Measurements from ENCODE around the gene DNAAF5. TPM values are rescaled to one million over a fixed set of nuclear protein-coding genes. Genes with fewer than 3 reads are reported as not detected.
"Not testable (repeated sequence)": the region's sequence is repeated elsewhere in the genome, so short reads cannot be mapped to it uniquely, and the experiment has no call there.

DNAAF5 gene
- total RNA-seq, 1 donor from 2014 or later = 30.7 TPM

DNA sequence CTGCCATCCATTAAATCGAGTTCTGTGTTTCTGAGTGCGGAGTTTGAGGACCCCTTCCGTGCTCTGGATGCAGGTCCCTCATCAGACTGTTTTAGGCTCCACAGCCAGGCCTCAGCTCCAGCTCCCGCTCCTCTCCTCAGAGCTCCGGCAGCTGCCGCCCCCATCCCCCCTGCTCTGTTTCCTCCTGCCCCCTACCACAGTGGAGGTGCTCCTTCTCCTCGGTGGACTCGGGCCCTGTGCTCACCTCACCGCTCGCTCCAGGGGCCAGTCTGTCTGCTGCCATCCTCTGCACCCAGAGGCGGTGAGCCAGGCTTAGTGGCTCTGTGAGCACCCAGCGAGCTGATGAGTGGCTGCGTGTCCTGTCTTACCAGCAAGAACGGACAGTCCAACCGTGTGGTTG lies 21.9 kb downstream of the DNAAF5 start:
- H3K27ac Mint-ChIP-seq (ENCODE audit: unreplicated experiment) = no peak overlapping the region
- H3K36me3 Mint-ChIP-seq (ENCODE audit: low read depth, unreplicated experiment) = peaks cover 28% of the 10 kb centered on the region
- no peak overlapping the region for H3K4me3 Mint-ChIP-seq (ENCODE audit: unreplicated experiment)
- H3K4me1 Mint-ChIP-seq (ENCODE audit: unreplicated experiment) = no peaks in the 10 kb centered on the region
- peaks cover 6% of the 10 kb centered on the region for H3K27me3 Mint-ChIP-seq (ENCODE audit: unreplicated experiment)
- TF ChIP-seq, protein P1, sequence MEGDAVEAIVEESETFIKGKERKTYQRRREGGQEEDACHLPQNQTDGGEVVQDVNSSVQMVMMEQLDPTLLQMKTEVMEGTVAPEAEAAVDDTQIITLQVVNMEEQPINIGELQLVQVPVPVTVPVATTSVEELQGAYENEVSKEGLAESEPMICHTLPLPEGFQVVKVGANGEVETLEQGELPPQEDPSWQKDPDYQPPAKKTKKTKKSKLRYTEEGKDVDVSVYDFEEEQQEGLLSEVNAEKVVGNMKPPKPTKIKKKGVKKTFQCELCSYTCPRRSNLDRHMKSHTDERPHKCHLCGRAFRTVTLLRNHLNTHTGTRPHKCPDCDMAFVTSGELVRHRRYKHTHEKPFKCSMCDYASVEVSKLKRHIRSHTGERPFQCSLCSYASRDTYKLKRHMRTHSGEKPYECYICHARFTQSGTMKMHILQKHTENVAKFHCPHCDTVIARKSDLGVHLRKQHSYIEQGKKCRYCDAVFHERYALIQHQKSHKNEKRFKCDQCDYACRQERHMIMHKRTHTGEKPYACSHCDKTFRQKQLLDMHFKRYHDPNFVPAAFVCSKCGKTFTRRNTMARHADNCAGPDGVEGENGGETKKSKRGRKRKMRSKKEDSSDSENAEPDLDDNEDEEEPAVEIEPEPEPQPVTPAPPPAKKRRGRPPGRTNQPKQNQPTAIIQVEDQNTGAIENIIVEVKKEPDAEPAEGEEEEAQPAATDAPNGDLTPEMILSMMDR (IDR thresholded peaks at IDR 0.05; ENCODE audit: unreplicated experiment) = no peak
- H3K9me3 Mint-ChIP-seq (ENCODE audit: unreplicated experiment) = no peaks in the 10 kb centered on the region
- DNase-seq (ENCODE audit: low spot score) = no peak

GRCh38 chr7:749140-749551 lies 22.6 kb downstream of the DNAAF5 start:
- Mint-ChIP-seq H3K27me3 (ENCODE audit: unreplicated experiment) (peaks cover 6% of the 10 kb centered on the region), H3K4me3 (ENCODE audit: unreplicated experiment) (no peak overlapping the region), H3K27ac (ENCODE audit: unreplicated experiment) (no peak overlapping the region)

DNA sequence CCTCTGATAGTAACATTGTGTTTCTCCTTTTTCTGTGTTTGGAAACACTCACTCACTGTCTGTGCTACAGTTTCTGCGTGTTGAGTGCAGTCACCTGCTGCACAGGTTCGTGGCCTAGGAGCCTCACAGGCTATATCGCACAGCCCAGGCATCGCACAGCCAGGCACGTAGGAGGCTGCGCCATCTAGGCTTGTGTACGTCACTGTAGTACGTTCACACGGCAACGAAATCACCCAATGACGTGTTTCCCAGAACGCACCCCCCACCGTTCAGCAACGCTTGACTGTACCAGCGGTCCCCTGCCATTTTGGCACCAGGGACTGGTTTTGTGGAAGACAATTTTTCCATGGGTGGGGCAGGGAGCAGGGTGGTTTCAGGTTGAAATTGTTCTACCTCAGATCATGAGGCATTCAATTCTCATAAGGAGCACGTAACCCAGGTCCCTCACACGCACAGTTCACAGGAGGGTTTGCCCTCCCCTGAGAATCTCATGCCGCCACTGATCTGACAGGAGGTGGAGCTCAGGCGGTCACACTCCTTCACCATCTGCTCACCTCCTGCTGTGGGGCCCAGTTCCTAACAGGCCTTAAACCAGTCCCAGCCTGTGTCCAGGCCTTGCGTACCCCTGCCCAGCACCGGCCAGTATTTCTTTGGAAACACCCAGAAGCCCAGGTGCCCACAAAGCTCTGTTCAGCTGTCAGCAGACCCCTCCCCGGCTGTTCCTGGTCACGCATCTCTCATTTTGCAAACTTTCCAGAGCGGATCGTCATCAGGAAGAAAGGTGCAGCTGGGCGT lies 23.8 kb downstream of the DNAAF5 start:
- TF ChIP-seq, protein P1 (IDR thresholded peaks at IDR 0.05; ENCODE audit: unreplicated experiment) = no peak
- Mint-ChIP-seq H3K36me3 (ENCODE audit: low read depth, unreplicated experiment) (peaks cover 35% of the 10 kb centered on the region), H3K4me3 (ENCODE audit: unreplicated experiment) (no peak overlapping the region), H3K9me3 (ENCODE audit: unreplicated experiment) (no peaks in the 10 kb centered on the region), H3K4me1 (ENCODE audit: unreplicated experiment) (no peaks in the 10 kb centered on the region), H3K27me3 (ENCODE audit: unreplicated experiment) (peaks cover 8% of the 10 kb centered on the region), H3K27ac (ENCODE audit: unreplicated experiment) (no peak overlapping the region)
- DNase-seq (ENCODE audit: low spot score) = no peak

More at GRCh38 chr7:749140-749551, 22.6 kb downstream of the DNAAF5 start:
- no peaks in the 10 kb centered on the region for H3K9me3 Mint-ChIP-seq (ENCODE audit: unreplicated experiment)
- H3K4me1 Mint-ChIP-seq (ENCODE audit: unreplicated experiment) = no peaks in the 10 kb centered on the region
- H3K36me3 Mint-ChIP-seq (ENCODE audit: low read depth, unreplicated experiment) = peaks cover 35% of the 10 kb centered on the region
- TF ChIP-seq, protein P1 (IDR thresholded peaks at IDR 0.05; ENCODE audit: unreplicated experiment) = no peak
- DNase-seq (ENCODE audit: low spot score) = no peak

DNA sequence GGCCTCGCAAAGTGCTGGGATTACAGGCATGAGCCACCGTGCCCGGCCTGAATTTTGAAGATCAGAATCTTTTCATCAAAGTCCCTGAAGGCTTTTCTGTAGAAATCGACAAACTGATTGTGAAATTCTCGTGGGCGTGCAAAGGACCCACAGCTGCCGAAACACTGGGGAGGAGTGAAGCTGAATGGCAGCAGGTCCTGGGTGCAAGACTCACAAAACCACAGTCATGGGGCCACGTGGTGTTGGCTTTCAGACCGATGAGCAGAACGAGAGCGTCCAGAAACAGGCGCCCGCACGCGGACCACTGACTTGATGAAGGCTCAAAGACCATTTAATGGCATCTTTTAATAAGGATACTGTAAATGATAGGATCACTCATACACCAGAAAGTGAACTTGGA lies 25.3 kb downstream of the DNAAF5 start:
- Mint-ChIP-seq H3K9me3 (ENCODE audit: unreplicated experiment) (no peaks in the 10 kb centered on the region), H3K36me3 (ENCODE audit: low read depth, unreplicated experiment) (peaks cover 32% of the 10 kb centered on the region), H3K27me3 (ENCODE audit: unreplicated experiment) (peaks cover 10% of the 10 kb centered on the region), H3K27ac (ENCODE audit: unreplicated experiment) (no peak overlapping the region), H3K4me1 (ENCODE audit: unreplicated experiment) (peaks cover 3% of the 10 kb centered on the region), H3K4me3 (ENCODE audit: unreplicated experiment) (no peak overlapping the region)
- TF ChIP-seq, protein P1 (IDR thresholded peaks at IDR 0.05; ENCODE audit: unreplicated experiment) = no peak
- no peak for DNase-seq (ENCODE audit: low spot score)

DNA sequence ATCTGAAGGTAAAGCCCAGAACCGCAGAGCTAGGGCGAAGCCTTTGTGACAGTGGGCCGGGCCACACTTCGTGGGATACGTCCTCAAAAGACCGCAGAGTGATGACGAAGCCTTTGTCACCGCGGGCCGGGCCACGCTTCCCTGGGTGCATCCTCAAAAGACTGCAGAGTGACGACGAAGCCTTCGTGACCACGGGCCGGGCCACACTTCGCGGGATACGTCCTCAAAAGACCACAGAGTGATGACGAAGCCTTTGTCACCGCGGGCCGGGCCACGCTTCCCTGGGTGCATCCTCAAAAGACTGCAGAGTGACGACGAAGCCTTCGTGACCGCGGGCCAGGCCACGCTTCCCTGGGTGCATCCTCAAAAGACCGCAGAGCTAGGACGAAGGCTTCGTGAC lies 25.8 kb downstream of the DNAAF5 start:
- not testable (repeated sequence) for H3K27ac Mint-ChIP-seq (ENCODE audit: unreplicated experiment); H3K4me3 Mint-ChIP-seq (ENCODE audit: unreplicated experiment); H3K9me3 Mint-ChIP-seq (ENCODE audit: unreplicated experiment); H3K4me1 Mint-ChIP-seq (ENCODE audit: unreplicated experiment); DNase-seq (ENCODE audit: low spot score)
- H3K27me3 Mint-ChIP-seq (ENCODE audit: unreplicated experiment) = peaks cover 10% of the 10 kb centered on the region
- peaks cover 32% of the 10 kb centered on the region for H3K36me3 Mint-ChIP-seq (ENCODE audit: low read depth, unreplicated experiment)

All from endothelial cell (in vitro differentiated cells).